Keratinocyte (primary cell): Measurements from ENCODE around the gene SCCPDH. TPM values are rescaled to one million over a fixed set of nuclear protein-coding genes. Genes with fewer than 3 reads are reported as not detected.

Experiments used
- DNase-seq: peaks from one replicate; pipeline ENCODE4 v3.0.0-alpha.2; 2011; ENCODE audit warnings: low read depth, missing footprints, low spot score
- FAIRE-seq: peaks from 2 replicates; lab custom pipeline; 2011; peaks lifted over from hg19 to GRCh38; lab: Jason Lieb, UNC
- H2AFZ ChIP-seq: 2 replicates; pipeline ENCODE4 v1.6.0; 2012; ENCODE audit warnings: low read length, control low read depth, inconsistent platforms; ENCODE audit not compliant: control insufficient read depth
- H3K27ac ChIP-seq: 2 replicates; pipeline ENCODE4 v1.5.1; 2011; ENCODE audit warnings: low read length; ENCODE audit not compliant: control insufficient read depth, insufficient read depth
- H3K27me3 ChIP-seq: 3 replicates; pipeline ENCODE4 v1.6.0; 2011; ENCODE audit warnings: low read length; ENCODE audit not compliant: control insufficient read depth, insufficient read depth; ENCODE audit errors: extremely low read depth
- H3K36me3 ChIP-seq, 2 experiments: 2 replicates in 1 of 2; 3 replicates in 1 of 2; pipeline ENCODE4 v1.5.1; 2011; ENCODE audit warnings: low read length in 2 of 2, mild to moderate bottlenecking in 1 of 2; ENCODE audit not compliant: control insufficient read depth in 2 of 2, insufficient read depth in 2 of 2; ENCODE audit errors: extremely low read depth in 1 of 2
- H3K4me1 ChIP-seq: 3 replicates; pipeline ENCODE4 v1.5.1; 2011; ENCODE audit warnings: low read length; ENCODE audit not compliant: control insufficient read depth, insufficient read depth; ENCODE audit errors: extremely low read depth
- H3K4me2 ChIP-seq: 3 replicates; pipeline ENCODE4 v1.6.0; 2011; ENCODE audit warnings: low read depth, low read length; ENCODE audit not compliant: control insufficient read depth, insufficient read depth; ENCODE audit errors: extremely low read depth
- H3K4me3 ChIP-seq, 3 experiments: fragments of 200-600 bp in 1 of 3; sonication (generic) in 1 of 3; 2 replicates in 2 of 3; 3 replicates in 1 of 3; pipeline ENCODE4 v1.5.1; 2011 to 2016; ENCODE audit warnings: low read length in 3 of 3, mild to moderate bottlenecking in 3 of 3, control low read depth in 2 of 3, inconsistent platforms in 1 of 3, low read depth in 1 of 3, mixed read lengths in 1 of 3, mixed run types in 1 of 3, moderate library complexity in 1 of 3; ENCODE audit not compliant: control insufficient read depth in 2 of 3, insufficient read depth in 2 of 3; ENCODE audit errors: extremely low read depth in 1 of 3
- H3K79me2 ChIP-seq: 2 replicates; pipeline ENCODE4 v1.6.0; 2012; ENCODE audit warnings: low read length; ENCODE audit not compliant: control insufficient read depth, insufficient read depth
- H3K9ac ChIP-seq: 3 replicates; pipeline ENCODE4 v1.6.0; 2011; ENCODE audit warnings: low read length; ENCODE audit not compliant: control insufficient read depth, insufficient read depth; ENCODE audit errors: extremely low read depth
- H3K9me1 ChIP-seq: 3 replicates; pipeline ENCODE4 v1.6.0; 2011; ENCODE audit warnings: low read length; ENCODE audit not compliant: control insufficient read depth, insufficient read depth; ENCODE audit errors: extremely low read depth
- H3K9me3 ChIP-seq: 2 replicates; pipeline ENCODE4 v1.5.1; 2012; ENCODE audit warnings: low read depth, low read length; ENCODE audit not compliant: control insufficient read depth
- H4K20me1 ChIP-seq: 3 replicates; pipeline ENCODE4 v1.6.0; 2011; ENCODE audit warnings: low read length; ENCODE audit not compliant: control insufficient read depth, insufficient read depth; ENCODE audit errors: extremely low read depth
- EZH2 ChIP-seq: IDR thresholded peaks from one replicate; pipeline ENCODE4 v1.6.1; 2012; ENCODE audit warnings: inconsistent platforms, mild to moderate bottlenecking, low read length, moderate library complexity
- dilution Hi-C: fragments of 300-500 bp; cut with MboI; formaldehyde crosslinking; loops from one replicate; pipeline ENCODE4 v1.7.0; 2020; ENCODE audit warnings: low sequenced_read_pairs; ENCODE audit not compliant: extremely low pct_ligation_motif_present
- polyA plus RNA-seq, 5 experiments: library from polyadenylated mRNA; depleted of rRNA in 3 of 5; stranded (reverse) in 3 of 5; stranded (forward) in 1 of 5; unstranded in 1 of 5; fragments of >200 nt; gene quantifications; 1 replicate in 1 of 5; 2 replicates in 3 of 5; 3 replicates in 1 of 5; pipeline versions ENCODE4 v1.2.1 to v1.2.3, GENCODE V29; 2011 to 2012; ENCODE audit warnings: missing spikeins in 2 of 5, low read depth in 1 of 5, low replicate concordance in 1 of 5
- TF ChIP-seq, protein P1 (sequence below), 3 experiments: IDR thresholded peaks in 1 of 3; conservative IDR thresholded peaks in 1 of 3; optimal IDR thresholded peaks in 1 of 3; 2 replicates in 2 of 3; 3 replicates in 1 of 3; pipeline versions ENCODE3 to v1.5.1; 2011; ENCODE audit warnings: low read length in 3 of 3, mild to moderate bottlenecking in 3 of 3, moderate library complexity in 2 of 3, control low read depth in 1 of 3, inconsistent platforms in 1 of 3; ENCODE audit not compliant: insufficient read depth in 2 of 3; ENCODE audit errors: extremely low read depth in 1 of 3

SCCPDH gene
- polyA plus RNA-seq, 1 donor (not counting 4 experiments of a cell fraction or from before 2014, with no cell fraction given): 4.3 TPM

GRCh38 chr1:246725191-246725590 lies 982 bp downstream of the SCCPDH start:
- H2AFZ ChIP-seq: no peak overlapping the region
- dilution Hi-C loops: no loop called here

DNA sequence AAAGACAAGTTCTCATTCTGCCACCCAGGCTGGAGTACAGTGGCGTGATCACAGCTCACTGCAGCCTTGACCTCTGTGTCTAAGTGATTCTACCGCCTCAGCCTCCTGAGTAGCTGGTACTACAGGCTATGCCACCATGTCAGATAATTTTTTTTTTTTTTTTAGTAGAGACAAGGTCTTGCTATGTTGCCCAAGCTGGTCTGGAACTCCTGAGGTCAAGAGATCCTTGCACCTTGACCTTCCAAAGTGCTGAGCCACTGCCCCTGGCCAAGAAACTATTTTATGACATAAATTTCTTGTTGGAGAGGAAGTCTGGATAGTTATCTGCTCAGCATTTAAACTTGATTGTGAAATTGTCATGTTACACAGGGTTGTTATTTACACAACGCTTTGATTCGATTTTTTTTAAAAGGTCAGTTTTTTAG lies 2.1 kb downstream of the SCCPDH start:
- TF ChIP-seq, protein P1, sequence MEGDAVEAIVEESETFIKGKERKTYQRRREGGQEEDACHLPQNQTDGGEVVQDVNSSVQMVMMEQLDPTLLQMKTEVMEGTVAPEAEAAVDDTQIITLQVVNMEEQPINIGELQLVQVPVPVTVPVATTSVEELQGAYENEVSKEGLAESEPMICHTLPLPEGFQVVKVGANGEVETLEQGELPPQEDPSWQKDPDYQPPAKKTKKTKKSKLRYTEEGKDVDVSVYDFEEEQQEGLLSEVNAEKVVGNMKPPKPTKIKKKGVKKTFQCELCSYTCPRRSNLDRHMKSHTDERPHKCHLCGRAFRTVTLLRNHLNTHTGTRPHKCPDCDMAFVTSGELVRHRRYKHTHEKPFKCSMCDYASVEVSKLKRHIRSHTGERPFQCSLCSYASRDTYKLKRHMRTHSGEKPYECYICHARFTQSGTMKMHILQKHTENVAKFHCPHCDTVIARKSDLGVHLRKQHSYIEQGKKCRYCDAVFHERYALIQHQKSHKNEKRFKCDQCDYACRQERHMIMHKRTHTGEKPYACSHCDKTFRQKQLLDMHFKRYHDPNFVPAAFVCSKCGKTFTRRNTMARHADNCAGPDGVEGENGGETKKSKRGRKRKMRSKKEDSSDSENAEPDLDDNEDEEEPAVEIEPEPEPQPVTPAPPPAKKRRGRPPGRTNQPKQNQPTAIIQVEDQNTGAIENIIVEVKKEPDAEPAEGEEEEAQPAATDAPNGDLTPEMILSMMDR (optimal IDR thresholded peaks at IDR 0.05 in 1 of 3, IDR thresholded peaks at IDR 0.05 in 1 of 3, conservative IDR thresholded peaks at IDR 0.05 in 1 of 3; ENCODE audit: extremely low read depth in 1 of 3, insufficient read depth in 2 of 3, low read length in 3 of 3): no peak
- no peak for TF ChIP-seq EZH2
- no peak for FAIRE-seq

More at GRCh38 chr1:246725191-246725590, 982 bp downstream of the SCCPDH start:
- Histone ChIP-seq H4K20me1 (no peaks in the 10 kb centered on the region), H3K27ac (no peak overlapping the region), H3K9me3 (no peaks in the 10 kb centered on the region), H3K4me1 (peaks cover 2% of the 10 kb centered on the region), H3K4me2 (peak overlapping the region; percentile 45), H3K9ac (no peak overlapping the region), H3K27me3 (no peaks in the 10 kb centered on the region), H3K79me2 (no peaks in the 10 kb centered on the region), H3K9me1 (no peaks in the 10 kb centered on the region), H3K36me3 (no peaks in the 10 kb centered on the region), H3K4me3 (no peak overlapping the region)
- FAIRE-seq: no peak
- TF ChIP-seq, protein P1 (optimal IDR thresholded peaks at IDR 0.05 in 1 of 3, IDR thresholded peaks at IDR 0.05 in 1 of 3, conservative IDR thresholded peaks at IDR 0.05 in 1 of 3; ENCODE audit: extremely low read depth in 1 of 3, insufficient read depth in 2 of 3, low read length in 3 of 3): no peak
- no peak for TF ChIP-seq EZH2
- DNase-seq: no peak

More for the DNA sequence above, 2.1 kb downstream of the SCCPDH start:
- Histone ChIP-seq H4K20me1 (no peaks in the 10 kb centered on the region), H3K9ac (no peak overlapping the region), H3K36me3 (no peaks in the 10 kb centered on the region), H3K27ac (no peak overlapping the region), H3K4me2 (no peak overlapping the region), H3K9me3 (no peaks in the 10 kb centered on the region), H3K4me1 (peaks cover 2% of the 10 kb centered on the region), H3K4me3 (no peak overlapping the region), H3K79me2 (no peaks in the 10 kb centered on the region), H3K27me3 (no peaks in the 10 kb centered on the region), H3K9me1 (no peaks in the 10 kb centered on the region), H2AFZ (no peak overlapping the region)
- DNase-seq: no peak
- dilution Hi-C loops: no loop called here
